Right atrium auricular region (tissue), 2 donors: Measurements from ENCODE around the gene TIMM10. TPM values are rescaled to one million over a fixed set of nuclear protein-coding genes. Genes with fewer than 3 reads are reported as not detected.

Source experiments
- DNase-seq: peaks from one replicate; pipeline ENCODE4 v3.0.0-alpha.2; 2019; ENCODE audit warnings: low spot score
- H3K27ac ChIP-seq, 2 donors: fragments of 200-600 bp; sonication (generic); 1 replicate in 1 of 2; 2 replicates in 1 of 2; pipeline ENCODE4 v1.5.1; 2016 to 2019
- H3K27me3 ChIP-seq, 2 donors: fragments of 200-600 bp; sonication (generic); one replicate each; pipeline versions ENCODE4 v1.5.1 to v1.6.0; 2017 to 2019
- H3K36me3 ChIP-seq: fragments of 200-600 bp; sonication (generic); one replicate; pipeline ENCODE4 v1.5.1; 2016
- H3K4me1 ChIP-seq, 2 donors: fragments of 200-600 bp; sonication (generic); one replicate each; pipeline versions ENCODE4 v1.5.1 to v1.6.0; 2017 to 2019
- H3K4me3 ChIP-seq, 2 donors: fragments of 200-600 bp; sonication (generic); 1 replicate in 1 of 2; 2 replicates in 1 of 2; pipeline ENCODE4 v1.5.1; 2017 to 2019; ENCODE audit warnings: mild to moderate bottlenecking in 1 of 2, moderate library complexity in 1 of 2
- H3K9me3 ChIP-seq, 2 donors: fragments of 200-600 bp; sonication (generic); one replicate each; pipeline ENCODE4 v1.5.1; 2019
- total RNA-seq, 2 donors: library from RNA; depleted of rRNA; stranded (reverse); fragments of >200 nt; gene quantifications; one replicate each; pipeline ENCODE4 v1.1.0, GENCODE V29; 2016
- TF ChIP-seq, protein P1 (sequence below), 2 donors: fragments of 200-600 bp; sonication (generic); IDR thresholded peaks; one replicate each; pipeline ENCODE4 v1.5.1; 2019; ENCODE audit warnings: antibody characterized with exemption in 2 of 2

The TIMM10 gene
- total RNA-seq, 2 donors from 2014 or later: 27.3 to 63.4 TPM

- TF ChIP-seq, protein P1, sequence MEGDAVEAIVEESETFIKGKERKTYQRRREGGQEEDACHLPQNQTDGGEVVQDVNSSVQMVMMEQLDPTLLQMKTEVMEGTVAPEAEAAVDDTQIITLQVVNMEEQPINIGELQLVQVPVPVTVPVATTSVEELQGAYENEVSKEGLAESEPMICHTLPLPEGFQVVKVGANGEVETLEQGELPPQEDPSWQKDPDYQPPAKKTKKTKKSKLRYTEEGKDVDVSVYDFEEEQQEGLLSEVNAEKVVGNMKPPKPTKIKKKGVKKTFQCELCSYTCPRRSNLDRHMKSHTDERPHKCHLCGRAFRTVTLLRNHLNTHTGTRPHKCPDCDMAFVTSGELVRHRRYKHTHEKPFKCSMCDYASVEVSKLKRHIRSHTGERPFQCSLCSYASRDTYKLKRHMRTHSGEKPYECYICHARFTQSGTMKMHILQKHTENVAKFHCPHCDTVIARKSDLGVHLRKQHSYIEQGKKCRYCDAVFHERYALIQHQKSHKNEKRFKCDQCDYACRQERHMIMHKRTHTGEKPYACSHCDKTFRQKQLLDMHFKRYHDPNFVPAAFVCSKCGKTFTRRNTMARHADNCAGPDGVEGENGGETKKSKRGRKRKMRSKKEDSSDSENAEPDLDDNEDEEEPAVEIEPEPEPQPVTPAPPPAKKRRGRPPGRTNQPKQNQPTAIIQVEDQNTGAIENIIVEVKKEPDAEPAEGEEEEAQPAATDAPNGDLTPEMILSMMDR (IDR thresholded peaks at IDR 0.05): no peak
- H3K4me3 ChIP-seq: no peak overlapping the region
- H3K27ac ChIP-seq: no peak overlapping the region
- peaks cover 6% of the 10 kb centered on the region for H3K36me3 ChIP-seq
- H3K9me3 ChIP-seq: no peaks in the 10 kb centered on the region
- peaks cover 0 to 28% of the 10 kb centered on the region in 2 donors for H3K4me1 ChIP-seq
- peaks cover 7 to 8% of the 10 kb centered on the region in 2 donors for H3K27me3 ChIP-seq
- DNase-seq: no peak
Observed at GRCh38 chr11:57479911-57480310, 50.6 kb downstream of the TIMM10 start.

DNA sequence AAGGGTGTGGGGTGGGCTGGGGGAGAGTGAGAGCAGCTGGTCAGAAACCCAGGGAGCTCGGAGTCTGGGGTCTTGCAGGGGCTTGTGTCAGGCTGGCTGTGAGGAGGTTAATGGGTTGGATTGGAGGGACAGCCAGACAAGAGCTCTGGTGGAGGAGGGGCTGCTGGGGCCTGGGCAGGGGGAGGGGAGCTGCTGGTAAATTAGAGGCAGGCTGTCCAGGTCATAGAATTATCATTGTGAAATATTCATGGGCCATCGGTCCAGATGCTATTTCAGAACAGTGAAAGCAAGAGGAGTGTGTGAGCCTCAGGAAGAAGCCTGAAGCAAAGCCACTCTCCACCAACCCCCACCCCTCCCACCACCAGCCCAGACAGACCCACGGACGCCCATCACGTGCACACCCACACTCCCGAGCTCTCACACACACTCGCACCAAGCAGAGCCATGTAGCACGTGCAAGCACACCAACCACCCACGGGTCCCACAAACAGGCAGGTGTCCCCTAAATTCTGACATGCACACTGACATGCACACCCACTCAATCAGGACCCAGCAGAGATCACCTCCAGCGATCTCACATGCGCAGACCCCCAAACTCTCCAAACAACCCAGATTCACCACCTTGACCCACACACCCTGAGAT lies 51.4 kb downstream of the TIMM10 start:
- no peak for DNase-seq
- no peak overlapping the region for H3K4me3 ChIP-seq
- peaks cover 0 to 28% of the 10 kb centered on the region in 2 donors for H3K4me1 ChIP-seq
- no peak overlapping the region for H3K27ac ChIP-seq
- TF ChIP-seq, protein P1 (IDR thresholded peaks at IDR 0.05): no peak
- peaks cover 7 to 8% of the 10 kb centered on the region in 2 donors for H3K27me3 ChIP-seq
- no peaks in the 10 kb centered on the region for H3K36me3 ChIP-seq
- H3K9me3 ChIP-seq: no peaks in the 10 kb centered on the region

Other genes with a start within 250 kb of the TIMM10 start
- gene TNKS1BP1, start 205.8 kb downstream of the TIMM10 start, total RNA-seq: 10 to 100 TPM; 26.8 to 52.5 TPM
- gene SSRP1, start 194.9 kb downstream of the TIMM10 start, total RNA-seq: 10 to 100 TPM; 42.3 to 54.3 TPM
- gene P2RX3, start 192.4 kb downstream of the TIMM10 start, total RNA-seq: 1 to 10 TPM in 1 of 2 donors, not detected in 1; 1.4 TPM
- not detected for gene PRG3, start 149.6 kb downstream of the TIMM10 start, total RNA-seq
- not detected for gene PRG2, start 140.1 kb downstream of the TIMM10 start, total RNA-seq
- 10 to 100 TPM; 31.7 to 61.3 TPM for gene SLC43A3, start 103.6 kb downstream of the TIMM10 start, total RNA-seq
- 1 to 10 TPM in 1 of 2 donors, under 1 TPM in 1; 0.94 to 1.3 TPM for gene RTN4RL2, start 70.2 kb downstream of the TIMM10 start, total RNA-seq
- 10 to 100 TPM in 1 of 2 donors, 1 to 10 TPM in 1; 5.0 to 10.4 TPM for gene SLC43A1, start 15.1 kb downstream of the TIMM10 start, total RNA-seq
- not detected for gene SMTNL1, start 6.8 kb upstream of the TIMM10 start, total RNA-seq
- 10 to 100 TPM in 1 of 2 donors, 1 to 10 TPM in 1; 8.1 to 22.5 TPM for gene UBE2L6, start 36.9 kb upstream of the TIMM10 start, total RNA-seq
- gene SERPING1, start 66.9 kb upstream of the TIMM10 start, total RNA-seq: 100 to 1,000 TPM; 210 to 851 TPM
- gene YPEL4, start 119.2 kb upstream of the TIMM10 start, total RNA-seq: under 1 TPM; 0.55 to 0.63 TPM
- 1 to 10 TPM; 5.9 to 8.1 TPM for gene CLP1, start 127.0 kb upstream of the TIMM10 start, total RNA-seq
- gene ZDHHC5, start 137.4 kb upstream of the TIMM10 start, total RNA-seq: 10 to 100 TPM; 44.9 to 56.7 TPM
- 10 to 100 TPM; 15.4 to 17.5 TPM for gene MED19, start 181.5 kb upstream of the TIMM10 start, total RNA-seq
- gene TMX2, start 181.8 kb upstream of the TIMM10 start, total RNA-seq: 10 to 100 TPM; 58.5 to 74.2 TPM
- gene SELENOH, start 210.7 kb upstream of the TIMM10 start, total RNA-seq: 100 to 1,000 TPM; 147 to 159 TPM
- not detected for gene BTBD18, start 221.1 kb upstream of the TIMM10 start, total RNA-seq
- gene CTNND1, start 231.0 kb upstream of the TIMM10 start, total RNA-seq: 10 to 100 TPM; 58.2 to 63.2 TPM